CD4-positive, alpha-beta T cell (primary cell): ENCODE measurements around the gene CTSL. TPM values are rescaled to one million over a fixed set of nuclear protein-coding genes. Genes with fewer than 3 reads are reported as not detected.
A peak's percentile ranks its signal among the peaks of the same experiment; 100 is the strongest.

Experiments
- ATAC-seq: fragments of 200-7000 bp; cut with Tn5 transposase; one replicate; pipeline ENCODE4 v1.10.0; 2022; ENCODE audit warnings: mild to moderate bottlenecking; ENCODE audit not compliant: poor library complexity
- CTCF ChIA-PET: fragments of 350-600 bp; sonication (Branson Sonifier 250); formaldehyde crosslinking; loops from one replicate; lab custom pipeline; 2021; ENCODE audit warnings: antibody characterized with exemption, inconsistent platforms; lab: Charles Lee
- POLR2A ChIA-PET: fragments of 350-600 bp; sonication (Branson Sonifier 250); formaldehyde crosslinking; loops from one replicate; lab custom pipeline; 2021; ENCODE audit warnings: antibody characterized with exemption, inconsistent platforms; lab: Charles Lee
- DNase-seq, 14 experiments: peaks; one replicate each; pipeline ENCODE4 v3.0.0-alpha.2; 2013 to 2020; ENCODE audit warnings: mixed read lengths in 2 of 14
- H3K27ac ChIP-seq, 2 donors: one replicate each; pipeline versions ENCODE4 v1.5.1 to v1.7.0; 2013; ENCODE audit warnings: low read length in 2 of 2, low read depth in 1 of 2, mild to moderate bottlenecking in 1 of 2
- H3K27me3 ChIP-seq, 2 experiments: 1 replicate in 1 of 2; 2 replicates in 1 of 2; pipeline versions ENCODE4 v1.6.1 to v1.7.0; 2013; ENCODE audit warnings: low read length in 2 of 2, control low read depth in 1 of 2, mild to moderate bottlenecking in 1 of 2, moderate library complexity in 1 of 2; ENCODE audit not compliant: insufficient read depth in 2 of 2, control insufficient read depth in 1 of 2
- H3K36me3 ChIP-seq: one replicate; pipeline ENCODE4 v1.6.1; 2013; ENCODE audit warnings: low read length, control low read depth; ENCODE audit not compliant: insufficient read depth
- H3K4me1 ChIP-seq: one replicate; pipeline ENCODE4 v1.6.1; 2013; ENCODE audit warnings: low read length, control low read depth; ENCODE audit not compliant: insufficient read depth
- H3K4me3 ChIP-seq: one replicate; pipeline ENCODE4 v1.5.1; 2013; ENCODE audit warnings: mild to moderate bottlenecking, low read length, moderate library complexity
- H3K9me3 ChIP-seq, 2 experiments: 1 replicate in 1 of 2; 2 replicates in 1 of 2; pipeline versions ENCODE4 v1.6.1 to v1.7.0; 2013; ENCODE audit warnings: low read length in 2 of 2, mild to moderate bottlenecking in 2 of 2, control low read depth in 1 of 2, moderate library complexity in 1 of 2; ENCODE audit not compliant: control insufficient read depth in 1 of 2, insufficient read depth in 1 of 2
- H3K27ac Mint-ChIP-seq: one replicate; pipeline ENCODE4 v1.8.0; 2020; ENCODE audit warnings: mixed read lengths
- H3K27me3 Mint-ChIP-seq: one replicate; pipeline ENCODE4 v1.8.0; 2021; ENCODE audit warnings: mixed read lengths
- H3K36me3 Mint-ChIP-seq: one replicate; pipeline ENCODE4 v1.8.0; 2021; ENCODE audit warnings: low read depth, mixed read lengths
- H3K4me1 Mint-ChIP-seq: one replicate; pipeline ENCODE4 v1.8.0; 2021; ENCODE audit warnings: low read depth, mixed read lengths
- H3K4me3 Mint-ChIP-seq: one replicate; pipeline ENCODE4 v1.8.0; 2020; ENCODE audit warnings: mild to moderate bottlenecking, mixed read lengths
- H3K9me3 Mint-ChIP-seq: one replicate; pipeline ENCODE4 v1.8.0; 2020; ENCODE audit warnings: mixed read lengths
- CTCF ChIP-seq: fragments of 200-600 bp; IDR thresholded peaks from one replicate; pipeline ENCODE4 v1.8.0; 2022; ENCODE audit warnings: antibody characterized with exemption, mild to moderate bottlenecking
- intact Hi-C, 2 experiments: fragments of 100-400 bp; cut with DNase I in 1 of 2; cut with micrococcal nuclease in 1 of 2; formaldehyde crosslinking; loops; one replicate each; pipeline versions ENCODE4 v1.15.1 to v1.9.0; 2023 to 2025; cut with DNase I, micrococcal nuclease
- polyA plus RNA-seq, 2 donors: library from polyadenylated mRNA; unstranded; fragments of 120-200 nt; gene quantifications; one replicate each; pipeline ENCODE4 v1.2.1, GENCODE V29; 2013
- total RNA-seq, 174 experiments: library from RNA in 2 of 174; stranded (reverse) in 2 of 174; gene quantifications; one replicate each; pipeline ENCODE4 v1.2.3 and lab custom pipeline; 2021 to 2026

CTSL gene
- total RNA-seq (1 to 10 TPM; 7.5 to 7.9 TPM), total RNA-seq (lab: John Stamatoyannopoulos, UW) (6.0 to 447 (median 47.1) reads per million in 172 experiments)
- 12.5 TPM for polyA plus RNA-seq (2013, experiment 1 of 2)
- polyA plus RNA-seq (2013, experiment 2 of 2), result 10.7 TPM

- Mint-ChIP-seq H3K27me3 (no peaks in the 10 kb centered on the region), H3K4me3 (peak within 1 kb of the TSS; percentile 98), H3K27ac (peak within 1 kb of the TSS; percentile 87), H3K9me3 (no peaks in the 10 kb centered on the region), H3K4me1 (peaks cover 59% of the 10 kb centered on the region), H3K36me3 (peaks cover 38% of the 10 kb centered on the region)
- H3K4me3 ChIP-seq, result peak within 1 kb of the TSS; percentile 73
- ChIA-PET POLR2A (interaction anchor here (1.3 to 2.3 kb wide), 6 partner anchors 17 to 1444 kb away, joined by 4 to 15 read pairs (median 8); partner anchors contain the start of genes CDK20 and ISCA1), CTCF (interaction anchor here (0.5 kb wide), 1 partner anchor 446 kb away, joined by 3 read pairs; no protein-coding TSS in a partner anchor)
- peaks cover 0 to 11% of the 10 kb centered on the region in 2 experiments for H3K9me3 ChIP-seq
- peak; percentile 83 for ATAC-seq
- H3K27ac ChIP-seq, result peak within 1 kb of the TSS; percentile 25 to 52
- peaks cover 29% of the 10 kb centered on the region for H3K4me1 ChIP-seq
- TF ChIP-seq CTCF, result no peak
- peak; percentile 24 to 82 (median 62) for DNase-seq
- H3K27me3 ChIP-seq, result peaks cover 0 to 3% of the 10 kb centered on the region in 2 experiments
- peaks cover 4% of the 10 kb centered on the region for H3K36me3 ChIP-seq
- intact Hi-C loops, result loop anchor here in 1 of 2 experiments (5.0 kb wide), 1 partner anchor 251 kb away; no protein-coding TSS in a partner anchor
Measured at GRCh38 chr9:87725900-87726709, at the start of gene CTSL. Gene CTSL (plus strand): TSS chr9:87726119. CDS start chr9:87727604, 1,485 bp downstream.

- no peak overlapping the region for H3K4me3 Mint-ChIP-seq
- Histone ChIP-seq H3K9me3 (no peaks in the 10 kb centered on the region), H3K4me3 (no peak overlapping the region), H3K27ac (no peak overlapping the region), H3K36me3 (no peaks in the 10 kb centered on the region), H3K4me1 (peaks cover 7% of the 10 kb centered on the region), H3K27me3 (no peaks in the 10 kb centered on the region)
- ATAC-seq, result no peak
- POLR2A ChIA-PET, result no interaction called here
- no peak for TF ChIP-seq CTCF
- no peaks in the 10 kb centered on the region for H3K27me3 Mint-ChIP-seq
- no peak overlapping the region for H3K27ac Mint-ChIP-seq
- intact Hi-C loops, result loop anchor here in 1 of 2 experiments (5.0 to 10.0 kb wide), 2 partner anchors 205 to 368 kb away; partner anchors contain the start of gene SPATA31E1
- no peaks in the 10 kb centered on the region for H3K9me3 Mint-ChIP-seq
- CTCF ChIA-PET, result no interaction called here
- DNase-seq, result no peak
- peaks cover 13% of the 10 kb centered on the region for H3K4me1 Mint-ChIP-seq
- no peaks in the 10 kb centered on the region for H3K36me3 Mint-ChIP-seq
Measured at GRCh38 chr9:87676976-87677775, 48.7 kb upstream of the CTSL start.
